ENCODE results near the gene AMIGO2.

- TF ChIP-seq SMARCA4 (IDR thresholded peaks at IDR 0.05), result no peak
- TF ChIP-seq GABPA (tag; conservative IDR thresholded peaks at IDR 0.05; ENCODE audit: low read depth), result no peak
- TF ChIP-seq GABPB1 (CRISPR knock-in tag; IDR thresholded peaks at IDR 0.05), result no peak
- TF ChIP-seq POLR2AphosphoS5 (IDR thresholded peaks at IDR 0.05; ENCODE audit: control insufficient read depth, insufficient read depth, low read depth, low read length), result no peak
These were observed 50.6 kb downstream of the AMIGO2 start for GRCh38 chr12:47028981-47029708.
